ENCODE results near the gene ZFR.

DNA sequence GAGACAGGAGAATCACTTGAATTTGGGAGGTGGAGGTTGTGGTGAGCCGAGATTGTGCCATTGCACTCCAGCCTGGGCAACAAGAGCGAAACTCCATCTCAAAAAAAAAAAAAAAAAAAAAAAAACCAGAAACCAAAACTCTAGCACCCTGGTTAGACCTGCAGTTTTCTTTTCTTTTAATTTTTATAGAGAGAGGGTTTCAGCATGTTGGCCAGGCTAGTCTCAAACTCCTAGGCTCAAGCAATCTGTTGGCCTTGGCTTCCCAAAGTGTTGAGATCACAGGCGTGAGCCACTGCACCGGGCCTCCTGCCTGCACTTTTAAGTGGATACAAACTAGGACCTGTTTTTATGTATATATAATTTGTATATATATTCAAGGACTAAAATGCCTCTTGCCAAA is 118.9 kb downstream of the ZFR start:
- TF ChIP-seq PAX5 (IDR thresholded peaks at IDR 0.05; ENCODE audit: insufficient read depth, low read length, severe bottlenecking) (no peak), POLR2A (IDR thresholded peaks at IDR 0.05; ENCODE audit: low read depth, low read length) (no peak), TAF1 (IDR thresholded peaks at IDR 0.05; ENCODE audit: low read depth, low read length) (no peak)

Data from GM12891 (cell line).